Measurements from ENCODE around the gene KCNMA1. TPM values are rescaled to one million over a fixed set of nuclear protein-coding genes. Genes with fewer than 3 reads are reported as not detected.

Gene KCNMA1
- total and polyA plus RNA-seq, 7 donors: 15.3 to 427 (median 256) TPM

GRCh38 chr10:77034240-77034639 lies 603.4 kb downstream of the KCNMA1 start:
- Histone ChIP-seq H3K27me3 (no peaks in the 10 kb centered on the region), H3K27ac (no peak overlapping the region), H3K9me3 (no peaks in the 10 kb centered on the region), H3K4me1 (peaks cover 0 to 29% (median 0%) of the 10 kb centered on the region in 4 donors), H3K4me3 (no peak overlapping the region), H3K36me3 (peaks cover 0 to 15% (median 8%) of the 10 kb centered on the region in 4 donors)
- 84 to 92% methylated on average over 4 of the region's 4 CpGs for WGBS, 2 donors
- TF ChIP-seq CTCF (IDR thresholded peaks at IDR 0.05) (no peak), POLR2AphosphoS5 (IDR thresholded peaks at IDR 0.05) (no peak), POLR2A (IDR thresholded peaks at IDR 0.05) (no peak), EP300 (IDR thresholded peaks at IDR 0.05) (no peak)
- intact Hi-C loops (cut with DNase I): no loop called here
- DNase-seq: no peak

- intact Hi-C loops (cut with DNase I): no loop called here
- no peak for DNase-seq
- TF ChIP-seq POLR2A (IDR thresholded peaks at IDR 0.05): no peak
- no peak for TF ChIP-seq EP300 (IDR thresholded peaks at IDR 0.05)
- no peak for TF ChIP-seq POLR2AphosphoS5 (IDR thresholded peaks at IDR 0.05)
- TF ChIP-seq CTCF (IDR thresholded peaks at IDR 0.05): no peak
Observed at GRCh38 chr10:77032188-77032570, 605.4 kb downstream of the KCNMA1 start.

GRCh38 chr10:77031531-77032187 lies 605.9 kb downstream of the KCNMA1 start:
- Histone ChIP-seq H3K27ac (no peak overlapping the region), H3K27me3 (no peaks in the 10 kb centered on the region), H3K9me3 (no peaks in the 10 kb centered on the region), H3K4me3 (no peak overlapping the region), H3K36me3 (peaks cover 0 to 5% (median 0%) of the 10 kb centered on the region in 4 donors), H3K4me1 (peaks cover 0 to 14% (median 0%) of the 10 kb centered on the region in 4 donors)
- TF ChIP-seq POLR2A (IDR thresholded peaks at IDR 0.05) (no peak), EP300 (IDR thresholded peaks at IDR 0.05) (no peak), CTCF (IDR thresholded peaks at IDR 0.05) (no peak), POLR2AphosphoS5 (IDR thresholded peaks at IDR 0.05) (no peak)
- DNase-seq: no peak
- intact Hi-C loops (cut with DNase I): no loop called here
- 52 to 67% methylated on average over 1 of the region's 1 CpG for WGBS, 2 donors

More at GRCh38 chr10:77032188-77032570, 605.4 kb downstream of the KCNMA1 start:
- no peaks in the 10 kb centered on the region for H3K27me3 ChIP-seq
- peaks cover 0 to 5% (median 0%) of the 10 kb centered on the region in 4 donors for H3K36me3 ChIP-seq
- WGBS, 2 donors: 42 to 46% methylated on average over 1 of the region's 1 CpG
- H3K9me3 ChIP-seq: no peaks in the 10 kb centered on the region
- no peak overlapping the region for H3K27ac ChIP-seq
- H3K4me3 ChIP-seq: no peak overlapping the region
- H3K4me1 ChIP-seq: peaks cover 0 to 19% (median 0%) of the 10 kb centered on the region in 4 donors

- 66 to 88% methylated on average over 2 of the region's 2 CpGs for WGBS, 2 donors
- no peak overlapping the region for H3K27ac ChIP-seq
- H3K36me3 ChIP-seq: peaks cover 0 to 5% (median 2%) of the 10 kb centered on the region in 4 donors
- intact Hi-C loops (cut with DNase I): no loop called here
- no peak for DNase-seq
- H3K27me3 ChIP-seq: no peaks in the 10 kb centered on the region
- peaks cover 0 to 12% (median 0%) of the 10 kb centered on the region in 4 donors for H3K4me1 ChIP-seq
- TF ChIP-seq POLR2A (IDR thresholded peaks at IDR 0.05): no peak
- H3K4me3 ChIP-seq: no peak overlapping the region
- no peaks in the 10 kb centered on the region for H3K9me3 ChIP-seq
Observed at GRCh38 chr10:77030974-77031373, 606.6 kb downstream of the KCNMA1 start.

GRCh38 chr10:77029777-77030717 lies 607.6 kb downstream of the KCNMA1 start:
- no peak for DNase-seq
- H3K27ac ChIP-seq: no peak overlapping the region
- H3K27me3 ChIP-seq: no peaks in the 10 kb centered on the region
- 65 to 74% methylated on average over 4 of the region's 4 CpGs for WGBS, 2 donors
- TF ChIP-seq POLR2AphosphoS5 (IDR thresholded peaks at IDR 0.05) (no peak), POLR2A (IDR thresholded peaks at IDR 0.05) (no peak), EP300 (IDR thresholded peaks at IDR 0.05) (no peak), CTCF (IDR thresholded peaks at IDR 0.05) (no peak)
- no peak overlapping the region for H3K4me3 ChIP-seq
- H3K36me3 ChIP-seq: peaks cover 0 to 5% (median 2%) of the 10 kb centered on the region in 4 donors
- peaks cover 0 to 12% (median 0%) of the 10 kb centered on the region in 4 donors for H3K4me1 ChIP-seq
- intact Hi-C loops (cut with DNase I): no loop called here
- H3K9me3 ChIP-seq: no peaks in the 10 kb centered on the region
